Measurements from ENCODE around the gene KRT81.
"Not testable (repeated sequence)": the region's sequence is repeated elsewhere in the genome, so short reads cannot be mapped to it uniquely, and the experiment has no call there.

Gene KRT81

GRCh38 chr12:52300796-52301691, 9.7 kb upstream of the KRT81 start:
- DNase-seq (ENCODE audit: low read depth in 2 of 2, low spot score in 1 of 2): no peak

GRCh38 chr12:52298677-52299190, 7.4 kb upstream of the KRT81 start:
- no peak for DNase-seq (ENCODE audit: low read depth in 2 of 2, low spot score in 1 of 2)

GRCh38 chr12:52296572-52297215, 5.4 kb upstream of the KRT81 start:
- DNase-seq (ENCODE audit: low read depth in 2 of 2, low spot score in 1 of 2): no peak

GRCh38 chr12:52295663-52296062, 4.3 kb upstream of the KRT81 start:
- DNase-seq (ENCODE audit: low read depth in 2 of 2, low spot score in 1 of 2): no peak

GRCh38 chr12:52294803-52295202, 3.5 kb upstream of the KRT81 start:
- no peak for DNase-seq (ENCODE audit: low read depth in 2 of 2, low spot score in 1 of 2)

- no peak for DNase-seq (ENCODE audit: low read depth in 2 of 2, low spot score in 1 of 2)
Observed at GRCh38 chr12:52293926-52294325, 2.6 kb upstream of the KRT81 start.

- DNase-seq (ENCODE audit: low read depth in 2 of 2, low spot score in 1 of 2): not testable (repeated sequence)
Observed at GRCh38 chr12:52290483-52291134, 725 bp downstream of the KRT81 start.

- DNase-seq (ENCODE audit: low read depth in 2 of 2, low spot score in 1 of 2): not testable (repeated sequence)
Observed at GRCh38 chr12:52287816-52288805, 3.2 kb downstream of the KRT81 start.

GRCh38 chr12:52286857-52287785, 4.2 kb downstream of the KRT81 start:
- not testable (repeated sequence) for DNase-seq (ENCODE audit: low read depth in 2 of 2, low spot score in 1 of 2)

GRCh38 chr12:52285851-52286530, 5.3 kb downstream of the KRT81 start:
- DNase-seq (ENCODE audit: low read depth in 2 of 2, low spot score in 1 of 2): no peak

GRCh38 chr12:52285172-52285745, 6.1 kb downstream of the KRT81 start:
- DNase-seq (ENCODE audit: low read depth in 2 of 2, low spot score in 1 of 2): no peak

- DNase-seq (ENCODE audit: low read depth in 2 of 2, low spot score in 1 of 2): no peak
Observed at GRCh38 chr12:52284562-52285171, 6.7 kb downstream of the KRT81 start.

GRCh38 chr12:52280796-52281560, 10.4 kb downstream of the KRT81 start:
- no peak for DNase-seq (ENCODE audit: low read depth in 2 of 2, low spot score in 1 of 2)

- no peak for DNase-seq (ENCODE audit: low read depth in 2 of 2, low spot score in 1 of 2)
Observed at GRCh38 chr12:52280319-52280795, 11.0 kb downstream of the KRT81 start.

GRCh38 chr12:52279422-52280318, 11.7 kb downstream of the KRT81 start:
- no peak for DNase-seq (ENCODE audit: low read depth in 2 of 2, low spot score in 1 of 2)

Data from stimulated activated CD8-positive, alpha-beta memory T cell treated with anti-CD3 and anti-CD28 coated beads, Interleukin-4, amount 100 ng/mL, for 1 hour (primary cell).